ENCODE results near the gene LRRC1.

The LRRC1 gene

DNA sequence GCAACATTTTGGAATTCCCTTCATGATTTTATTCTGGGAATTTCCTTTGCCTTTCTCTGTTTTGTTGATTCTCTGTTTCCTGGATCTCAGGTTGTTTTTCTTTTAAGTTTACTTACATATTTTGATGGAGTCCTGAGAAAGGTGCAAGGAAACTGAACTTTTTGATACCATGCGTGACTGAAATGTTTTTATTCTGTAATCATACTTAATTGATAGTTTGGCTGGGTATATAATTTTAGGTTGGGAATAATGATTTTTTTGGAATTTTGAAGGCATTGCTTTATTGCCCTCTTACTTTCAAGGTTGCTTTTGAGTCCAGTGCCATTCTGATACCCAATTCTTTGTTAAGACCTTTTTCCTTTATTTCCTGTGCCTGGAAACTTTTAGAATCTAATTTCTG, 45.2 kb downstream of the LRRC1 start:
- Histone ChIP-seq H3K9me3 (no peaks in the 10 kb centered on the region), H3K27me3 (no peaks in the 10 kb centered on the region), H3K4me3 (ENCODE audit: low read depth in 1 of 2, low read length in 1 of 2) (no peak overlapping the region), H3K4me1 (ENCODE audit: control insufficient read depth in 1 of 2, insufficient read depth in 1 of 2, low read depth in 1 of 2, low read length in 1 of 2) (no peaks in the 10 kb centered on the region), H3K27ac (no peak overlapping the region), H3K36me3 (no peaks in the 10 kb centered on the region)
- no peak for TF ChIP-seq CTCF (IDR thresholded peaks at IDR 0.05)

DNA sequence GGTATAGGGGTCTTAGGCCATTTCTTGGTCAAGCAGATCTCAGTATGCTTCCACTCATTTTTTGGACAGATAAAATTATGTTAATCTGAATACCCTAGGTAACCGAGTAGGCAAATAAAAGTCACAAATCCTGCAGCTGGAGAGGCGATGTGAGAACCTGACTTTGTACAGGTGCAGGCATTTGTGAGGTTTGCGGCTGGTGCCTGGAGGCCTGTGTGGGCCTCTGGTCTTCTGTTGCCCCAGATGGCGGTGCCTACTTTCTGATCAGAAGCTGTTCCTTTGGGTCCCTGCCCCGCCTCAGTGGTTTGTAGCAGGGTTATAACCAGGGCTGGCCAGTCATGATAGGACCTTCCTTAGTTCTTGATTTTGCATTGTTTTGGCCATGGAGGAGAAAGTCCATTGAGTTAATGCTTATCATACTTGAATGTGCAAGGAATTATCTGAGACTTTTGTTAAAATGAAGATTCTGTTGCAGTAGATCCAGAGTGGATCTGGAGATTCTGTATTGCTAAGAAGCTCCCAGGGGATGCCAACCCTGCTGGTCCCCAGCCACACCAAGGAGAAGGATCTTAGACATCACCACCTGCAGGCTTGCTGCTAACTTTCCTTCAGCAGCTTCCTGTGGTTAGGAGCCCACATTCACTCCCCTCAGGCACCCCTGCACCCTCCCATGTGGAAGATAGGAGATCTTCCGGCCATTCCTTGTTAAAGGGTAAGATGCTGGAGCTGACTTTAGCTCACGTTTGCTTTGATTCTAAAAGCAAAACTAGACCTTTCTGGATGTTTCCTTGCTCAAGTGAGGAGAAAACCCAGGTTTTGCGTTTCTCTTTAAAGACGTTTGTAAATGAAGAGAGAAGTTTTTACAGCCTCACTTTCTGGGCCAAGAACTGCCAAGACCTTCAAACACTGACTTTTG, 50.7 kb downstream of the LRRC1 start:
- Histone ChIP-seq H3K4me3 (ENCODE audit: low read depth in 1 of 2, low read length in 1 of 2) (no peak overlapping the region), H3K9me3 (no peaks in the 10 kb centered on the region), H3K27me3 (no peaks in the 10 kb centered on the region), H3K36me3 (no peaks in the 10 kb centered on the region), H3K27ac (no peak overlapping the region), H3K4me1 (ENCODE audit: control insufficient read depth in 1 of 2, insufficient read depth in 1 of 2, low read depth in 1 of 2, low read length in 1 of 2) (no peaks in the 10 kb centered on the region)
- no peak for TF ChIP-seq CTCF (IDR thresholded peaks at IDR 0.05)

GRCh38 chr6:53846250-53846649, 51.4 kb downstream of the LRRC1 start:
- Histone ChIP-seq H3K27me3 (no peaks in the 10 kb centered on the region), H3K27ac (no peak overlapping the region), H3K36me3 (no peaks in the 10 kb centered on the region), H3K4me1 (ENCODE audit: control insufficient read depth in 1 of 2, insufficient read depth in 1 of 2, low read depth in 1 of 2, low read length in 1 of 2) (no peaks in the 10 kb centered on the region), H3K9me3 (no peaks in the 10 kb centered on the region), H3K4me3 (ENCODE audit: low read depth in 1 of 2, low read length in 1 of 2) (no peak overlapping the region)
- no peak for TF ChIP-seq CTCF (IDR thresholded peaks at IDR 0.05)

DNA sequence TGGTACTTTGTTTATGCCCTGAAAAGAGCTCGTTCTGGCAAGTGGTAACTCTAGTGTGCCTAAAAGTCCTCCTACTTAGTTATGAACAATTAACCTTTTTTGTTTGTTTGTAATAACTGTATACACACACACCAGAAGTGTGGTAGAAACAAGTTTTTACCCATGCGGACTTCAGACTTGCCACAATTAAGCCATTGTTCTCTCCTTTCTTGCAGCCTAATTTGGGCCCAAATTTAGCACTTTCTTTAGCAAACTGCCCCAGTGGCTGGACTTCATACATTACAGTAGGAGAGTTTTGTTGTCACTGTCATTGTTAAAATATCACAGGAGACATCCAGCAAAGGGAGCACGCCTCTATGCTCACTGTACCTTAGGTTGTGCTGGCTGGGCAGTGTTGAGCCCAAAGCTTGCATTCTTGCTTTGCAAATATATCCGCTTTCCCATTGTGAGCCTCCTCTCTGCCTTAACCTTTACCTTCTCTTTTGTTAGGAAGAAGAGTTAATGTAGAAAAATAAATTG, 53.0 kb downstream of the LRRC1 start:
- no peak for TF ChIP-seq CTCF (IDR thresholded peaks at IDR 0.05)
- Histone ChIP-seq H3K4me1 (ENCODE audit: control insufficient read depth in 1 of 2, insufficient read depth in 1 of 2, low read depth in 1 of 2, low read length in 1 of 2) (no peaks in the 10 kb centered on the region), H3K27me3 (no peaks in the 10 kb centered on the region), H3K27ac (no peak overlapping the region), H3K36me3 (no peaks in the 10 kb centered on the region), H3K4me3 (ENCODE audit: low read depth in 1 of 2, low read length in 1 of 2) (no peak overlapping the region), H3K9me3 (no peaks in the 10 kb centered on the region)

DNA sequence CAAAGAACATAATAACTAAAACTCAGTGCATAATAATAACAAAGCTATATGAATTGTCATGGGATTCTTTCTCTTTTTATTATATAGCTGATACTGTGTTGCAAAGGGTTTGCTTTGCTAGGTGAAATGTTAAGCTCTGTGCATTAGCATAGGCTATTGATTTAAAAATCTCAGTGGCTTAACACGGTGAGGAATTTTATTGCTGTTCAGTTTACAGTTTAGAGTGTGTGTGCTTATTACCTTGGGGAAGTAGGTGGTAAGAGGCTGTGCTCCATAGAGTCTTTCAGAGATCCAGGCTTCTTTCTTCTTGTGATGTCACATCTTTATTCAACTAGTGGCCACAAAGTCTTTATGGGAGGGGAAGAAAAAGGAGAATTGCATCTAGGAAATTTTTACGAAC, 55.7 kb downstream of the LRRC1 start:
- H3K27me3 ChIP-seq: no peaks in the 10 kb centered on the region
- H3K4me1 ChIP-seq (ENCODE audit: control insufficient read depth in 1 of 2, insufficient read depth in 1 of 2, low read depth in 1 of 2, low read length in 1 of 2): no peaks in the 10 kb centered on the region
- H3K36me3 ChIP-seq: no peaks in the 10 kb centered on the region
- H3K9me3 ChIP-seq: no peaks in the 10 kb centered on the region
- no peak overlapping the region for H3K27ac ChIP-seq
- H3K4me3 ChIP-seq (ENCODE audit: low read depth in 1 of 2, low read length in 1 of 2): no peak overlapping the region
- no peak for TF ChIP-seq CTCF (IDR thresholded peaks at IDR 0.05)

Data from neutrophil (primary cell).